ENCODE results near the gene WASF2.

DNA sequence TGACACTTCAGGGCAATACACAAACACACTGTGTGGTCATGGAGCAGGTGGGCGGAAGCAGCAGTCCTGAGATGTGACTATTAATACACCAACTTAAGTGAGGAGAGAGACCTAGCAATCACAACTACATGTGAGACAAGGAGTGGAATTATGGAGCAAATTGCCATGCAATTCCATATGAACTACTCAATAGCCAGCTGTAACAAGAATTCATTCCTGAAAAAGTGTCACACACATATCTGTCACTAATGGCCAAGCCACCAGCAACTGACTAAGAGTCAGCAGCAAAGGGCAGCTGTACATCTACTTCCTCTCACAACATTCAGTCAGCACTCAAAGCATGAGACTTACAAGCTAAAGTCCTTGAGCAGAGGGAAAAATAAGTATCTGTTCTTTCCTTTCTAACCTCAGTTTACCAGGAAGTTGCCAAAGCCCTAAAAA is 51.3 kb downstream of the WASF2 start:
- TF ChIP-seq GATA2 (IDR thresholded peaks at IDR 0.05; ENCODE audit: low read depth, low read length) (no peak), GATA3 (IDR thresholded peaks at IDR 0.05; ENCODE audit: low read depth, low read length) (no peak)
